OCI-LY1 (cell line): ENCODE results near the gene NOP58.

Experiments used
- CTCF ChIP-seq: fragments of 200-600 bp; sonication (generic), shearing (Covaris generic); IDR thresholded peaks from 2 replicates; pipeline ENCODE4 v1.5.1; 2017; ENCODE audit warnings: mild to moderate bottlenecking, antibody characterized with exemption, low read length, moderate library complexity, mixed read lengths
- EZH2 ChIP-seq: fragments of 200-600 bp; sonication (generic), shearing (Covaris generic); IDR thresholded peaks from 2 replicates; pipeline ENCODE4 v1.8.0; 2017; ENCODE audit warnings: borderline replicate concordance, mixed run types, mild to moderate bottlenecking, antibody characterized with exemption, low read length, moderate library complexity, mixed read lengths

- TF ChIP-seq CTCF (no peak), EZH2 (no peak)
Observed at GRCh38 chr2:202344178-202344577, 78.6 kb downstream of the NOP58 start.
